NCI-H2227 (cell line): ENCODE results near the gene RNU1-2.
"Not testable (repeated sequence)": the region's sequence is repeated elsewhere in the genome, so short reads cannot be mapped to it uniquely, and the experiment has no call there.

Experiments used
- DNase-seq: peaks from one replicate; lab custom pipeline; 2025; ENCODE audit not compliant: unreplicated experiment; lab: John Stamatoyannopoulos, UW

The RNU1-2 gene

DNA sequence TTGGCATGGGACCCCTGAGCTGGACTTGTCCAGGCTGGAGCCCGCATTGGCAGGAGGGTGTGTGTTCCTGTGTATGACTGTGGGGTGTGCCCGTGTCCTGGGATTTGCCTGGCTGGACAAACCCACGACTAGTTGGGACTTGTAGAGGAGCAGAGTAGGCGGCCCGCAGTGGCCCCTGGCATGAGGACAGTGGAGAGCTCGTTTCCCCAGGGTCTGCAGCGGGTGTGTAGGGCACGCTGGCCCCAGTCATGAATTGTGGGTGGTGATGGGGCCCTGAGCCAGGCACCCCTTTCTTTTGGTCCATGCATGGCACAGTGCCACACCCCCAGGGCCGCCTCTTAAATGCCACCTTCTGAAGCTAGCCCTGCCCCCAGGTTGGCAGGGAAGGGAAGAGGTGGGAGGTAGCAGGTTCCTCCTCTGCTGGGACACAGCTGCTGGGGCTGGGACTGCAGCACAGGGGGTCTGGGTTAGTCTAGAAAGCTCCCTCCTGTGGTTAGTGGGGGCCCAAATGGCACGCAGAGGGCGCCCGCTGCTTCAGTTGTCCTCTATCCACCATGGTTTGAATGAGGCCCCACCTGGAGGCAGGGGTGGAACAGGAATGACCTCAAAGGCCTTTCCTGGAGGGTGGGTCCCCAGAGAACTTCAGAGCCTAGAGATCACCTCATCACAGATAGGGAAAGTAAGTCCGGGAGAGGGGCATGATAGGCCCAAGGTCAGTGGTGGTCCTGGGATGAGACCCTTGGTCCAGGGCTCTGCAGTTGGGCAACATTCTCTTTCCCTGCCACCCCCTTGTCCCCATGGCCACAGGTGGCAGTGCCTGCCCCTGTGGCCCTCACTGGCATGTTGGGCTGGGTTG is 30.1 kb downstream of the RNU1-2 start:
- DNase-seq = no peak

DNA sequence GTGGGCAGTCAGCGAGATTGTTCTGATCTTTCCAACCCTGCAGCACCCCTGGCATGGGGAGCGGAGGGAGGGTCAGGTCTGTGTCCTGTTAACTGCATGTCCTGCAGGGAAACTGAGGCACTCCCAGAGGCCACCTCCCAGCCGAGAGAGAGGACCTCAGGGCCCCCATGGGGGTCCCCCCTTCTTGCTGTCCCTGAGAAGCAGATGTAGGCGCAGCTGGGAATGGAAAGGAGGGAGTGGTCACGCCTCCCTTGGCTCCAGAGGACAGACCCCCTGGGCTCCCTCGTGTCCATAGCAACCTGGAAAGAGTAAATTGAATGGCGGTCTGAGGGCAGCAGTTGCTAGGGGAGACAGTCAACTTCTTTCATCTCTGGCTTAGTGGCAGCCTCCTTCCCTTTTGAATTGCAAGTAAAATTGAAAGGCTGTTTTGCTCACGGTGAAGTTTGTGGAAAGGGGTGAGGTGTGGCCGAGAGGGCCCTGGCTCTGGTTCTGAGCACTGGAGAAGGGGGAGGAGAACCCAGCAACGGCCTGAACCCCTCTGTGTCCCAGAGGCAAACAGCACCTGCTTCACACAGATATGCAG is 30.8 kb downstream of the RNU1-2 start:
- DNase-seq = peak; percentile 98

DNA sequence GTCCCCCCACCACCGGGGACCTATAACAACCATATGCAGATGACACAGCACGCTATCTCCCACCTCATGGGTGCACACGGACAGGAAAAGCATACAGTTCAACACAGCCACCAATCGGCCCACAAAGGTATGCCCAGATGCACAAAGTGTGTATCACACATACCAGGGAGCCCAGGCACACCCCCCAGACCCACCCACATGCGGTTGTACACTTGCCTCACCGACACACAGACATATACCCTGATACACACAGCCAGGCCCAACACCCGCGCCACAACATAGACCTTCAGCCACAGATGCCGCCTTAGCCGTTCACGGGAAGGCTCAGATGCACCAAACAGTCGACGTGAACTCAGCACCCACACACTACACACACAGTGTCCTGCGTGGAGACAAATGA is 31.5 kb downstream of the RNU1-2 start:
- no peak for DNase-seq

DNA sequence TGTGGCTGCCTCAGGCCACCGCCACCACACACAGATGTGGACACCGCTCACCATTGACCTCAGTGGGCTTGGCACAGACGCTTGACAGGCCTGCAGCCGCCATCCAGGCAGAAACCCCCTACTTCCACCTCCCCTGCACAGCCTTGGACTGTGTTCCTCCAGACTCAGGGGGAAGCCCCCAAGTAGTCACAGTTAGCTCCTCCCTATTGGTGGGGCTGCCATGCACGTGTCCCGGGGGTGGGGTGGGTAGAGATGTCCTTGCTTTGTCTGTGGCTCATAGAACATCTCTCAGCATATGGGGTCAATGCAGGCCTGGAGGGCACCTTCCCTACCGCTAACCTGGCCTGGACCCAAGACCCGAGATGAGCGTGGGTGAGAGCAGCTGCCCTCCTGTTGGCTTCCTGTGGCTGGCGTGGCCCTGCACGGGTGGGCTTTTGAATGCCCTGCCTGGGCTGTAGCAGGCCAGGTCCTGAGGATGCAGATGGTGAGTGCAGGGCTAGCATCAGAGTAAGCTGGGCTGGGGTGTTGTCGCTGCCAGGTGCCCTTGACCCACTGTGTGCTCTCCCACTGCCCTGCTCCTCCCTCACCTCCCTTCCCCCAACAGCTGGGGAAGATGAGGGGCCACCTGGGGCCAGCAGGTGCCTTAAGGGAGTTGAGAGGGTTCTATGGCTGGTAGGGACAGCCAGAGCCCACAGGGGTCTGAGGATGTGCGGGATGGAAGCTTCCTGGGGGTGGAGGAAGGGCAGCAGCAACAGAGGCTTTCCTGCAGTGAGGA is 32.1 kb downstream of the RNU1-2 start:
- DNase-seq = no peak

DNA sequence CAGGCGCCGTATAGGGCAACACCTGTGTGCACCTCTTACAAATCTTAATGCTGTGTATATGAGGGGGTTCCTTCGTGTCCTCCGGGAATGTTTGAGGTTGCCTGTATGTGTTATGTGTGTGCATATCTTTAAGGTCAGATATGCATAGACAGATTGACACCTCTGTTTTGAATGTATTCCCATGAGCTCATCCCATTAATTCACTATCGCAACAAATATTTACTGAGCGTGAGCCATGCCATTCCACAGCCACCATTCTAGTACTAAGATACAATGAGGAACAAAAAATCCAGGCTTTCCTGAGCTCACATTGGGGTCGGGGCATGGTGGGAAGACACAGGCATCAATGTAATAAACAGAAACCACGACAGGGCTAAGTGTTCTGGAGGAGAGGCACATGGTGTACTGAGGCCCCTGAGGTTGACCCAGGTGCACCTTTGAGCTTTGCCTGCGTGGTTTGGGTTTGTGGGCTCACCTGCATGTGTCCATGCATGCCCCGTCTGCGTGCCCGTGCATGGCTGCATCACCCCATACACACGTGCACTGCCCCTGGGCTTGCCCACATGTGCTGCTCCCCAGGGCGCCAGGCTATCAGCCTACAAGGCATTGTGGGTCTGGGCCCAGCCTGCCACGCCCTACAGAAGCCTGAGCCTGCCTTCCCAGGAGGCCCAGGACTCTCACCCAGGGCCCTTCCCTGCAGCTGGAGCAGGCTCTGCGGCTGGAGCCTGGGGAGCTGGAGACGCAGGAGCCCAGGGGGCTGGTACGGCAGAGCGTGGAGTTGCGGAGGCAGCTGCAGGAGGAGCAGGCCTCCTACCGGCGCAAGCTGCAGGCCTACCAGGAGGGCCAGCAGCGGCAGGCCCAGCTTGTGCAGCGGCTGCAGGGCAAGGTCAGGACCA is 33.6 kb downstream of the RNU1-2 start:
- DNase-seq = not testable (repeated sequence)

DNA sequence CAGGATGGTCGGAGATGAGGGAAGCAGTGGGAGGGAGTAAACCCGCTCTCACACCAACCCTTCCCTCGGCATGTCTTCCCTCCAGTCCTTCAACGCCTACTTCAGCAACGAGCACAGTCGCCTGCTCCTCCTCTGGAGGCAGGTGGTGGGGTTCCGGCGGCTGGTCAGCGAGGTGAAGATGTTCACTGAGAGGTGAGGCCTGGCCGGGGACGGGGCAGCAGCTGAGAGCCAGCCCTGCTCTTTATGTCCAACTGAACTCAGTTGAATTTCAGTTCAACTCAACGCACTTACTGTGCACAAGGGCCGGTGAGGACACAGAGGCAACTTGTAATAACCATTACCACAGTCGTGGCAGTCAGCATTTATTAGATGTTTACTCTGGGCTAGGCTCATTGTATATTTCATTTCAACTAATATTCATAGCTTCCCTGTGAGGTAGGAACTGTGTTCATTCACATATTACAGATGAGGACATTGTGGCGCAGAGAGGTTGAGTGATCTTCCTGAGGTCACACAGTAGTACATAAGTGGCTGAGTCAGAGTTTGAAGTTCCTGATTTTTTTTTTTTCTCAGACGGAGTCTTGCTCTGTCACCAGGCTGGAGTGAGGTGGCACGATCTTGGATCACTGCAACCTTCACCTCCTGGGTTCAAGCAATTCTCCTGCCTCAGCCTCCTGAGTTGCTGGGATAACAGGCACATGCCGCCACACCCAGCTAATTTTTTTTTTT is 35.6 kb downstream of the RNU1-2 start:
- DNase-seq = not testable (repeated sequence)

DNA sequence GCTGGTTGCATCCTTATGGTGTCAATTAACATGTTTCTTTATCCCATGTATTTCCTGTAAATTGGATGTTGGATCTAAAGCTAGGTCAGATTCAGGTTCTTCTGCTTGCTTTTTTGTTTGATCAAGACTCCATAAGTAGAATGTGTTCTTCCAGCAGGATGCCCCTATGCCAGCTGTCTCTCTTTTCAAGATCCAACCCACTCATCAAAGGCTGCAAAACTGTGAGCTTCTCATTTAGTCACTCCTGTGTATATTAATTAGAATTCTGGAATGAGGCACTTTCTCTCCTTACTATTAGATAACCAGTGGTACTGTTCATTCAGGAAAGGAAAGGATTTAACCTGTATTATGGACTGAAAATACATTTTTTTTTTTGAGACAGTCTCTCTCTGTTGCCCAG is 38.2 kb downstream of the RNU1-2 start:
- not testable (repeated sequence) for DNase-seq

DNA sequence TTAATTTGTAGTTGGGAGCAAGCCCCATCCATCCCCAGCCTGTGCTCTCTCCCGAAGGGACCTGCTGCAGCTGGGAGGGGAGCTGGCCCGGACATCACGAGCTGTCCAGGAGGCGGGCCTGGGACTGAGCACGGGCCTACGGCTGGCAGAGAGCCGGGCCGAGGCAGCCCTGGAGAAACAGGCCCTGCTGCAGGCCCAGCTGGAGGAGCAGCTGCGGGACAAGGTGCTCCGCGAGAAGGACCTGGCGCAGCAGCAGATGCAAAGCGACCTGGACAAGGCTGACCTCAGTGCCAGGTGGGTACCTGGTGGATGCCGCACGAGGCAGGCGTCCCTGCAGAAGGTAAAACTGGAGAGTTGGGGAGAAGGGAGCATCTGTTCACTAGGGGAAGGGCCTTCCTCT is 40.8 kb downstream of the RNU1-2 start:
- not testable (repeated sequence) for DNase-seq

DNA sequence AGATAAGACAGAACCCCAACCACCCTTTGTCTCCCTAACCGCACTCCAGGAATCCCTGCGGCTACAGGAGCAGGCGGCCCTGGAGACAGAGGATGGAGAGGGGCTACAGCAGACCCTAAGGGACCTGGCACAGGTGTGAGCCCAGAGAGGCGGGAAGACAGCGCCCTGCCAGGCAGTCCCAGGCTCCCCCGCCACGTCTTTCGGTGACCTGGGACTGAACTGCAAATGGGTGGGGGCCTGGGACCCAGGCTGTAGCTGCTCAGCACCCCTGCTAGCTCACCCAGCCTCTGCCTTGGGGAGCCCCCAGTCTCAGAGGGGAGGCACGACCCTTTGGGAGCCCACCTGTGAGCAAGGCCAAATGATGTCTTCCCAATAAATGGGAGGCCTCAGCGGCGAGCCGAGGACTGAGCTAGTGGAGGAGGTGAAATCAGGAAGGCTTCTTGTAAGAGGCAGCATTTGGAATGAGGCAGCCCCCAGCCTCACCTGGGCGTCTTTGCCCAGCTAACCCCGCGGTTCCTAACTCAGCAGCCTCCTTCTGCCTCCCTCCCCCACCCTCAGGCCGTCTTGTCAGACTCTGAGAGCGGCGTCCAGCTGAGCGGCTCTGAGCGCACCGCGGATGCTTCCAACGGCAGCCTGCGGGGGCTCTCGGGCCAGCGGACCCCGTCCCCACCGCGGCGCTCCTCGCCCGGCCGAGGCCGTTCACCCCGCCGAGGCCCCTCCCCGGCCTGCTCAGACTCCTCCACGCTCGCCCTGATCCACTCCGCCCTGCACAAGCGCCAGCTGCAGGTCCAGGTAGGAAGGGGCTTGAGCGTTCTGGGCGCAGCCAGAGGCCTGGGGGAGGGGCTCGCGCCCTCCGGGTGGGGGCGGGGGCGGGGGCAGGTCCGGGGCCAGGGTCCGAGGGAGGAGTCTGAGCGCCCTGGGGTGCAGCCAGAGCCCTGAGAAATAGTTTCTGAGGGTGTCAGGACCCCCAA is 42.9 kb downstream of the RNU1-2 start:
- DNase-seq = no peak

DNA sequence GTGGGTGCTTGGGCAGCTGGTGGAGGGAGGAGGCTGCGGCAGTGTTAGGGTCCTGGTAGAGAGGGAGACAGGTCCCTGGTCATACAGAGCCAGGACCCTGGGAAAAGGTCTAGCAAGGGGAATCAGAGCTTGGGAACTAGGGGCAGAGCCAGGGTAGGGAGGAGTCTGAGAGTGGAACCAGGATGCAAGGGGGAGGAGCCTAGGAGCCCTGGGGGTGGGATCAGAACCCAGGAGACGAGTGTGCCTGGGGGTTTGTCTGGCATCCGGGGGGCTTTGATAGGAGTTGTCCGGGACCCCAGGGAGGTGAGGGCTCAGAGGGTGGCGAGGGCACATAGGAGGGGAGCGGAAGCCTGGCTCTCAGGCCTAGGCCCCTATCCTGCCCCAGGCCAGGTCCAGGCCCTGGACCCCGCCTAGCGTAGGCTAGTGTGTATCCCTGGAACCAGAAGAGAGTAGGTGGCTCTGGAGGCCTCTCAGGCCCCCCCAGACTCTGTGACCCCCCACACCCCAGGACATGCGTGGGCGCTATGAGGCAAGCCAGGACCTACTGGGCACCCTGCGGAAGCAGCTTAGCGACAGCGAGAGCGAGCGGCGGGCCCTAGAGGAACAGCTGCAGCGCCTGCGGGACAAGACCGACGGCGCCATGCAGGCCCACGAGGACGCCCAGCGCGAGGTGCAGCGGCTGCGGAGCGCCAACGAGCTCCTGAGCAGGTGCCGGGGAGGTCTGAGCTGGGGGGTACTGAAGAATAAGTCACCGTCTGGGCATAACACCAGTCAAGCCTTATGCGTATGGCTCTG is 43.8 kb downstream of the RNU1-2 start:
- not testable (repeated sequence) for DNase-seq

DNA sequence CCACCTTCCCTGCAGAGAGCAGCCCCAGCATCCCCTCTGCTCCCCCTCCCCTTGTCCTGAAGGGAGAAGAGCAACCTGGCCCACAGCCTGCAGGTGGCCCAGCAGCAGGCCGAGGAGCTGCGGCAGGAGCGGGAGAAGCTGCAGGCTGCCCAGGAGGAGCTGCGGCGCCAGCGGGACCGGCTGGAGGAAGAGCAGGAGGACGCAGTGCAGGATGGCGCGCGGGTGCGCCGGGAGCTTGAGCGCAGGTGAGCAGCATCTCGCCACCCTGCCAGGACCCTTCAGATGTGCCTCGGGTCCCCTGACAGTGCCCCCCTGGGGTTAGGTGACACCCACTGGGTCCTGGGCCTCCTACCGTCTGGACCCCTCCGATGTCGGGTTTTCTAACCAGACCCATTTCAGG is 48.3 kb downstream of the RNU1-2 start:
- no peak for DNase-seq

DNA sequence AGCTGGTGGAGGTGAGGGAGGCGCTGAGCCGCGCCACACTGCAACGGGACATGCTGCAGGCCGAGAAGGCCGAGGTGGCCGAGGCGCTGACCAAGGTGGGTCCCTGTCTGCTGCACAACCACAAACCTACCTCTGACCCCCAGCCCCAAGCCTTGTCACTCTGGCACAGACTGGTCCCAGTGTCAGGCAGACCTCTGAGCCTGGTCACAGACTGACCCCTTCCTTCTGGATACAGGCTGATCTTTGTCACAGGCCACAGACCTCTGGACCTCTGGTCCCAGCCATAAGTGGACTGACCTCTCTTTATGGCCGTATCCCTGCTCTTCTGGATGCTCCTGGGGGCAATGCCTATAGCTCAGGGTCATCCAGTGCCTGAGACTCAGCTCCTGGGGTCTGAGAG is 49.7 kb downstream of the RNU1-2 start:
- DNase-seq = not testable (repeated sequence)
